ENCODE results near the gene CHD6. TPM values are rescaled to one million over a fixed set of nuclear protein-coding genes. Genes with fewer than 3 reads are reported as not detected.
A peak's percentile ranks its signal among the peaks of the same experiment; 100 is the strongest.

The CHD6 gene
- total RNA-seq, 1 experiment from 2014 or later = 27.2 TPM

DNA sequence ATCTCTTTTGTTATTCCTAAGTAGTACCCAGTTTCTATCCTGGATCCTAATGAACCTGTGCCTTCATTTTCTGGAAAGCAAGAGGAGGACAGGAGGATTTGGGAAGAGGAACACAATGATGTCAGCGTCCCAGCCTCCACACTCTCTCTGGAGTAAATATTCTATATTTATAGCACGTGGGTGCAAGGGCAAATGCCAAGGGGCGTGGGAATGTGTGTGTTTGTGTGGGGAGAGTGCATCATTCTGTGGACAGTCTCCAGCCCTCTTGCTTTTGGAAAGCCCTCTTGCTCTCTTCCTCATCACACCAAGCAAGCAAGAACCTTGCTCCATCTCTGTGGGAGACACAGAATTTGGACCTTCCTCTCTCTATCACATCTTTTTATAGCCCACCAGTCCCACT, 148.3 kb downstream of the CHD6 start:
- Mint-ChIP-seq H3K27me3 (ENCODE audit: insufficient read depth, unreplicated experiment) (no peaks in the 10 kb centered on the region), H3K9me3 (ENCODE audit: unreplicated experiment) (no peaks in the 10 kb centered on the region), H3K36me3 (ENCODE audit: insufficient read depth, unreplicated experiment) (peaks cover 25% of the 10 kb centered on the region), H3K27ac (ENCODE audit: low read depth, unreplicated experiment) (no peak overlapping the region), H3K4me1 (ENCODE audit: insufficient read depth, unreplicated experiment) (no peaks in the 10 kb centered on the region), H3K4me3 (ENCODE audit: unreplicated experiment) (no peak overlapping the region)
- intact Hi-C loops (cut with micrococcal nuclease) = no loop called here
- no peak for DNase-seq (ENCODE audit: unreplicated experiment)
- TF ChIP-seq, protein P1, sequence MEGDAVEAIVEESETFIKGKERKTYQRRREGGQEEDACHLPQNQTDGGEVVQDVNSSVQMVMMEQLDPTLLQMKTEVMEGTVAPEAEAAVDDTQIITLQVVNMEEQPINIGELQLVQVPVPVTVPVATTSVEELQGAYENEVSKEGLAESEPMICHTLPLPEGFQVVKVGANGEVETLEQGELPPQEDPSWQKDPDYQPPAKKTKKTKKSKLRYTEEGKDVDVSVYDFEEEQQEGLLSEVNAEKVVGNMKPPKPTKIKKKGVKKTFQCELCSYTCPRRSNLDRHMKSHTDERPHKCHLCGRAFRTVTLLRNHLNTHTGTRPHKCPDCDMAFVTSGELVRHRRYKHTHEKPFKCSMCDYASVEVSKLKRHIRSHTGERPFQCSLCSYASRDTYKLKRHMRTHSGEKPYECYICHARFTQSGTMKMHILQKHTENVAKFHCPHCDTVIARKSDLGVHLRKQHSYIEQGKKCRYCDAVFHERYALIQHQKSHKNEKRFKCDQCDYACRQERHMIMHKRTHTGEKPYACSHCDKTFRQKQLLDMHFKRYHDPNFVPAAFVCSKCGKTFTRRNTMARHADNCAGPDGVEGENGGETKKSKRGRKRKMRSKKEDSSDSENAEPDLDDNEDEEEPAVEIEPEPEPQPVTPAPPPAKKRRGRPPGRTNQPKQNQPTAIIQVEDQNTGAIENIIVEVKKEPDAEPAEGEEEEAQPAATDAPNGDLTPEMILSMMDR (IDR thresholded peaks at IDR 0.05; ENCODE audit: unreplicated experiment) = no peak
- ChIA-PET CTCF (no interaction called here), POLR2A (no interaction called here)
- BruUV-seq (replicated peaks) = no TSS peak

DNA sequence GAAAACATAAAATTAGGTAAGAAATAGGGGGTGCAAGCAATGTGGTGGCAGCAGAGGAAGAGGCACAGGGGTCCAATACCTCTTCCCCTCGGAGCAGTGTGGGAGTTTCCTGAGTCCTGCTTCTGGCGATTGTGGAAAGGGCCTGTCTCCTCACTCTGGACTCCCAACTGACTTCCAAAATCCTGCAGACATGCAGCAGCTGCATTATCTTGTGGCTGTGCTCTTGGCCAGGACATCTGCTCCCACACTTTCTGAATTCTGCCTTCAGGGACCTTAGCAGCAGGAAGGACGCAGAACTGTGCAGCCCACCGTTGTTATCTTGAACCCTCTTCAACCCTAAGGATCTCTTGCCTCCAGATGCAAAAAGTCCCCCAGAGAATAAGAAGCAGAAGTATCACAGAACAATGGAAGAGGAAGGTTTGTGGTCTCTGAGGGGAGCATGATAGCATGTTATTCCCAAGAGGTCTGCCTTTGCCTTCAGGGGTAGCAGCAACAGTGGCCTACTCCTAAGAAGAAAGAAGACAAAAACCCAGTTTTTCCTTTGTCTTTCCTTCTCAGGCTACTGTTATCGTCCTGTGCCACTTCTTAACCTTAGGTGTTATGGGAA, 149.1 kb downstream of the CHD6 start:
- Mint-ChIP-seq H3K9me3 (ENCODE audit: unreplicated experiment) (no peaks in the 10 kb centered on the region), H3K27ac (ENCODE audit: low read depth, unreplicated experiment) (no peak overlapping the region), H3K4me1 (ENCODE audit: insufficient read depth, unreplicated experiment) (no peaks in the 10 kb centered on the region), H3K4me3 (ENCODE audit: unreplicated experiment) (no peak overlapping the region), H3K27me3 (ENCODE audit: insufficient read depth, unreplicated experiment) (no peaks in the 10 kb centered on the region), H3K36me3 (ENCODE audit: insufficient read depth, unreplicated experiment) (peaks cover 31% of the 10 kb centered on the region)
- CTCF ChIA-PET = no interaction called here
- BruUV-seq (replicated peaks) = no TSS peak
- TF ChIP-seq, protein P1 (IDR thresholded peaks at IDR 0.05; ENCODE audit: unreplicated experiment) = no peak
- intact Hi-C loops (cut with micrococcal nuclease) = no loop called here
- no peak for DNase-seq (ENCODE audit: unreplicated experiment)
- POLR2A ChIA-PET = no interaction called here

DNA sequence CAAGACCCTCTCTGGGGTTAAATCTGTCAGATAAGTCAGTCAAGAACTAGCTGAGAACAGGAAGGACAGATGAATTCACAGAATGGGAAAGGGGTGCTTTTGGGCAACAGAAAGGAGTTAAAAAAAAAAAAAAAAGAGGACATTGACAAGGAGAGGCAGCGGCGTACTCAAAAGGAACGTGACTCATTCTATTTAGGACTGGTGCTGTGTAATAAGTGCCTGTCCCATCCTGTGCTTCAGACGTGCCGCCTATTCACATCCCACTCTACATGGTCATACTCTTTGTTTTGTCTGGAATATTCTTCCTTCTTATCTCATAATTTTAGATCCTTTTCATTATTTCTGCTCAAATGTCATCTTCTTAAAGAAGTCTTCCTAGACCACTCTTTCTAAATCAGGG, 150.5 kb downstream of the CHD6 start:
- DNase-seq (ENCODE audit: unreplicated experiment) = peak; percentile 15
- intact Hi-C loops (cut with micrococcal nuclease) = no loop called here
- Mint-ChIP-seq H3K4me1 (ENCODE audit: insufficient read depth, unreplicated experiment) (no peaks in the 10 kb centered on the region), H3K36me3 (ENCODE audit: insufficient read depth, unreplicated experiment) (peaks cover 42% of the 10 kb centered on the region), H3K27ac (ENCODE audit: low read depth, unreplicated experiment) (no peak overlapping the region), H3K27me3 (ENCODE audit: insufficient read depth, unreplicated experiment) (no peaks in the 10 kb centered on the region), H3K4me3 (ENCODE audit: unreplicated experiment) (no peak overlapping the region), H3K9me3 (ENCODE audit: unreplicated experiment) (no peaks in the 10 kb centered on the region)
- TF ChIP-seq, protein P1 (IDR thresholded peaks at IDR 0.05; ENCODE audit: unreplicated experiment) = no peak
- no TSS peak for BruUV-seq (replicated peaks)
- POLR2A ChIA-PET = no interaction called here
- CTCF ChIA-PET = interaction anchor here (0.7 kb wide), 1 partner anchor 169 kb away, joined by 3 read pairs; no protein-coding TSS in a partner anchor

DNA sequence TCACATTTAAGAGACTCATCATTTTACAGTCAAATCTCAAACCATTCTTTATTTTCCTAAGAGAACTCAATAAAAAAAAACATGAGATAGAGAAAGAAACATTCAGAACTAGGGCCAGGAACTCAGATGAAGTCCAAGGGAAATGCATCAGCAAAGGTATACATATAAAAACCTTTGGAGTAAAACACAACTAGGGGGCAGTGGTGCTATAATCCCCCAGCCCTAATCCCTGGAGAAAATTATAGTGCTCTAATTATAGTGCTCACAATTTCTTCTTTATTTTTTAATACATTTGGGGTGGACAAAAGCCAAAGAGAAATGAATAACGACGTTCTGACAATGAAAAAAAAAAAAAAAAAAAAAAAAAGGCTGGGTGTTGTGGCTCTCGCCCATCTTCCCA, 151.0 kb downstream of the CHD6 start:
- intact Hi-C loops (cut with micrococcal nuclease) = no loop called here

More for the DNA sequence above, 151.0 kb downstream of the CHD6 start:
- Mint-ChIP-seq H3K4me1 (ENCODE audit: insufficient read depth, unreplicated experiment) (no peaks in the 10 kb centered on the region), H3K27ac (ENCODE audit: low read depth, unreplicated experiment) (no peak overlapping the region), H3K4me3 (ENCODE audit: unreplicated experiment) (no peak overlapping the region), H3K36me3 (ENCODE audit: insufficient read depth, unreplicated experiment) (peaks cover 47% of the 10 kb centered on the region), H3K9me3 (ENCODE audit: unreplicated experiment) (no peaks in the 10 kb centered on the region), H3K27me3 (ENCODE audit: insufficient read depth, unreplicated experiment) (no peaks in the 10 kb centered on the region)
- BruUV-seq (replicated peaks) = no TSS peak
- ChIA-PET POLR2A (no interaction called here), CTCF (interaction anchor here (0.7 to 1.8 kb wide), 2 partner anchors 11 to 21 kb away, joined by 4 read pairs; no protein-coding TSS in a partner anchor)
- TF ChIP-seq, protein P1 (IDR thresholded peaks at IDR 0.05; ENCODE audit: unreplicated experiment) = no peak
- DNase-seq (ENCODE audit: unreplicated experiment) = no peak

Data from MCF 10A (cell line).